H1 (cell line): ENCODE results near the gene KRTAP12-3. TPM values are rescaled to one million over a fixed set of nuclear protein-coding genes. Genes with fewer than 3 reads are reported as not detected.

Experiments
- CTCF ChIA-PET: fragments of 300-600 bp; sonication (Branson Sonifier 250); formaldehyde crosslinking; loops from one replicate; lab custom pipeline; 2021; ENCODE audit not compliant: partially characterized antibody; lab: Charles Lee
- POLR2A ChIA-PET: fragments of 300-600 bp; sonication (Branson Sonifier 250); formaldehyde crosslinking; loops from one replicate; lab custom pipeline; 2021; ENCODE audit warnings: inconsistent platforms; ENCODE audit not compliant: partially characterized antibody; lab: Charles Lee
- DNase-seq, 2 experiments: peaks; one replicate each; pipeline versions ENCODE4 v3.0.0 to v3.0.0-alpha.2; 2010 to 2022; ENCODE audit warnings: low spot score in 2 of 2, low read depth in 1 of 2, mixed read lengths in 1 of 2
- FAIRE-seq: peaks from 2 replicates; lab custom pipeline; 2011; peaks lifted over from hg19 to GRCh38; lab: Jason Lieb, UNC
- H2AFZ ChIP-seq: 2 replicates; pipeline ENCODE4 v1.8.1; 2012; ENCODE audit warnings: low read length, inconsistent platforms
- H2AK5ac ChIP-seq: 2 replicates; pipeline ENCODE4 v1.6.1; 2013; ENCODE audit warnings: low read depth, low read length
- H2BK120ac ChIP-seq: replicated peaks from 2 replicates; pipeline ENCODE3; 2013; ENCODE audit warnings: low read depth, low read length, inconsistent platforms
- H2BK12ac ChIP-seq: 2 replicates; pipeline ENCODE4 v1.6.1; 2013; ENCODE audit warnings: low read depth, low read length
- H2BK15ac ChIP-seq: 2 replicates; pipeline ENCODE4 v1.6.1; 2013; ENCODE audit warnings: low read length
- H2BK20ac ChIP-seq: 2 replicates; pipeline ENCODE4 v1.6.1; 2013; ENCODE audit warnings: low read length
- H2BK5ac ChIP-seq: 2 replicates; pipeline ENCODE4 v1.6.1; 2013; ENCODE audit warnings: low read depth, low read length
- H3K14ac ChIP-seq: 2 replicates; pipeline ENCODE4 v1.6.1; 2013; ENCODE audit warnings: inconsistent platforms; ENCODE audit not compliant: insufficient read length
- H3K18ac ChIP-seq: 2 replicates; pipeline ENCODE4 v1.6.1; 2013; ENCODE audit warnings: low read length; ENCODE audit errors: extremely low read depth
- H3K23ac ChIP-seq: 2 replicates; pipeline ENCODE4 v1.6.1; 2013; ENCODE audit warnings: inconsistent platforms; ENCODE audit not compliant: insufficient read length
- H3K23me2 ChIP-seq: 2 replicates; pipeline ENCODE4 v1.6.1; 2013; ENCODE audit warnings: low read depth, low read length
- H3K27ac ChIP-seq: 2 replicates; pipeline ENCODE4 v1.6.1; 2011; ENCODE audit warnings: low read depth, low read length, inconsistent platforms
- H3K27me3 ChIP-seq, 4 experiments: replicated peaks in 1 of 4; 1 replicate in 1 of 4; 2 replicates in 3 of 4; pipeline versions ENCODE4 v1.6.1 to v1.8.1; 2011 to 2013; ENCODE audit warnings: low read length in 3 of 4, mild to moderate bottlenecking in 3 of 4, inconsistent platforms in 2 of 4, mixed read lengths in 2 of 4, moderate library complexity in 1 of 4; ENCODE audit not compliant: control insufficient read depth in 3 of 4, insufficient read depth in 3 of 4; ENCODE audit errors: extremely low read depth in 1 of 4
- H3K36me3 ChIP-seq, 4 experiments: 2 replicates each; pipeline versions ENCODE4 v1.6.1 to v1.8.1; 2011 to 2013; ENCODE audit warnings: mild to moderate bottlenecking in 4 of 4, low read length in 3 of 4, moderate library complexity in 2 of 4, control low read depth in 1 of 4, inconsistent platforms in 1 of 4; ENCODE audit not compliant: insufficient read depth in 4 of 4, control insufficient read depth in 2 of 4
- H3K4ac ChIP-seq: replicated peaks from 2 replicates; pipeline ENCODE3; 2013; ENCODE audit warnings: low read length, low read depth, mixed read lengths, inconsistent platforms; ENCODE audit not compliant: insufficient read length
- H3K4me1 ChIP-seq, 4 experiments: replicated peaks in 1 of 4; 1 replicate in 1 of 4; 2 replicates in 3 of 4; pipeline versions ENCODE4 v1.6.1 to v1.8.1; 2011 to 2013; ENCODE audit warnings: low read length in 3 of 4, inconsistent platforms in 2 of 4, mixed read lengths in 1 of 4; ENCODE audit not compliant: insufficient read depth in 4 of 4, control insufficient read depth in 3 of 4
- H3K4me2 ChIP-seq, 2 experiments: 2 replicates each; pipeline versions ENCODE4 v1.6.1 to v1.8.1; 2011 to 2013; ENCODE audit warnings: low read depth in 2 of 2, low read length in 2 of 2, control low read depth in 1 of 2, inconsistent platforms in 1 of 2, mild to moderate bottlenecking in 1 of 2; ENCODE audit not compliant: insufficient read depth in 1 of 2
- H3K4me3 ChIP-seq, 4 experiments: fragments of 200-600, 300-600 bp in 1 of 4; sonication (generic), shearing (Covaris generic), sonication (Bioruptor Twin) in 1 of 4; 2 replicates each; pipeline versions ENCODE4 v1.5.1 to v1.8.1; 2011 to 2016; ENCODE audit warnings: low read length in 4 of 4, low read depth in 3 of 4, control low read depth in 2 of 4, inconsistent platforms in 2 of 4, mild to moderate bottlenecking in 2 of 4, mixed read lengths in 1 of 4, moderate library complexity in 1 of 4; ENCODE audit not compliant: insufficient read depth in 2 of 4; ENCODE audit errors: extremely low read depth in 1 of 4
- H3K56ac ChIP-seq: replicated peaks from 2 replicates; pipeline ENCODE3; 2013; ENCODE audit warnings: low read depth, mild to moderate bottlenecking, mixed read lengths, low read length, inconsistent platforms; ENCODE audit not compliant: insufficient read length
- H3K79me1 ChIP-seq: 2 replicates; pipeline ENCODE4 v1.6.1; 2013; ENCODE audit warnings: low read depth, low read length, control low read depth
- H3K79me2 ChIP-seq, 2 experiments: 2 replicates each; pipeline versions ENCODE4 v1.6.1 to v1.8.1; 2012 to 2013; ENCODE audit warnings: low read length in 2 of 2, mild to moderate bottlenecking in 2 of 2, inconsistent platforms in 1 of 2; ENCODE audit not compliant: insufficient read depth in 2 of 2, control insufficient read depth in 1 of 2
- H3K9ac ChIP-seq, 4 experiments: replicated peaks in 1 of 4; 1 replicate in 1 of 4; 2 replicates in 3 of 4; pipeline versions ENCODE4 v1.6.1 to v1.8.1; 2011 to 2013; ENCODE audit warnings: low read depth in 3 of 4, low read length in 3 of 4, control low read depth in 2 of 4, mild to moderate bottlenecking in 2 of 4, moderate library complexity in 2 of 4, inconsistent platforms in 1 of 4; ENCODE audit errors: extremely low read depth in 1 of 4
- H3K9me3 ChIP-seq, 2 experiments: 2 replicates each; pipeline versions ENCODE4 v1.6.1 to v1.8.1; 2012 to 2013; ENCODE audit warnings: mild to moderate bottlenecking in 2 of 2, moderate library complexity in 2 of 2, control low read depth in 1 of 2, inconsistent platforms in 1 of 2, low read depth in 1 of 2, low read length in 1 of 2, mixed read lengths in 1 of 2; ENCODE audit not compliant: insufficient read depth in 2 of 2
- H4K20me1 ChIP-seq, 2 experiments: replicated peaks in 1 of 2; 2 replicates each; pipeline versions ENCODE3 to v1.8.1; 2011 to 2013; ENCODE audit warnings: inconsistent platforms in 2 of 2, low read length in 2 of 2, mild to moderate bottlenecking in 1 of 2; ENCODE audit not compliant: insufficient read depth in 2 of 2, control insufficient read depth in 1 of 2
- H4K5ac ChIP-seq: 2 replicates; pipeline ENCODE4 v1.6.1; 2013; ENCODE audit warnings: low read length, low read depth, mixed read lengths, inconsistent platforms; ENCODE audit not compliant: insufficient read length
- H4K8ac ChIP-seq: 2 replicates; pipeline ENCODE4 v1.8.0; 2013; ENCODE audit warnings: mild to moderate bottlenecking, moderate library complexity, low read length, inconsistent platforms; ENCODE audit not compliant: insufficient read depth; ENCODE audit errors: extremely low read depth
- H4K91ac ChIP-seq: replicated peaks from 2 replicates; pipeline ENCODE3; 2013; ENCODE audit warnings: low read length, mixed read lengths, inconsistent platforms; ENCODE audit not compliant: insufficient read length
- CBX5 ChIP-seq: fragments of 300-800, 300-1000 bp; sonication (generic); IDR thresholded peaks from 2 replicates; pipeline ENCODE4 v1.7.1; 2016; ENCODE audit warnings: antibody characterized with exemption, low read length, low read depth
- HDAC6 ChIP-seq: IDR thresholded peaks from one replicate; pipeline ENCODE4 v1.7.1; 2012; ENCODE audit warnings: low read depth, mild to moderate bottlenecking, inconsistent platforms, low read length, moderate library complexity
- RAD21 ChIP-seq, 2 experiments: IDR thresholded peaks in 1 of 2; conservative IDR thresholded peaks in 1 of 2; 2 replicates each; pipeline ENCODE4 v1.6.1; 2011; ENCODE audit warnings: low read depth in 2 of 2, low read length in 2 of 2, improper control_type of control experiment in 1 of 2, inconsistent platforms in 1 of 2, mild to moderate bottlenecking in 1 of 2, moderate library complexity in 1 of 2
- RFX5 ChIP-seq: IDR thresholded peaks from 2 replicates; pipeline ENCODE4 v1.6.1; 2011; ENCODE audit warnings: low read depth, low read length, improper control_type of control experiment, borderline replicate concordance
- RXRA ChIP-seq: IDR thresholded peaks from 2 replicates; pipeline ENCODE4 v1.6.1; 2011; ENCODE audit warnings: low read depth, mild to moderate bottlenecking, low read length, moderate library complexity; ENCODE audit not compliant: insufficient read depth
- SAP30 ChIP-seq: fragments of 300-600 bp; sonication (generic); IDR thresholded peaks from 2 replicates; pipeline ENCODE4 v1.7.1; 2012; ENCODE audit warnings: low read length, moderate library complexity, mild to moderate bottlenecking, inconsistent platforms; ENCODE audit not compliant: insufficient read depth, insufficient replicate concordance
- SIN3A ChIP-seq, 2 experiments: IDR thresholded peaks in 1 of 2; conservative IDR thresholded peaks in 1 of 2; 2 replicates each; pipeline ENCODE4 v1.6.1; 2011 to 2012; ENCODE audit warnings: low read length in 2 of 2, improper control_type of control experiment in 1 of 2, low read depth in 1 of 2, mild to moderate bottlenecking in 1 of 2
- WGBS, 2 experiments: shearing (Covaris generic) in 1 of 2; methylation state at CpG; one replicate each; pipeline versions ENCODE4 v1.1.6 to v1.1.7; 2013 to 2015; ENCODE audit warnings: low lambda C conversion rate in 2 of 2, mixed read lengths in 2 of 2, inconsistent platforms in 1 of 2, low coverage in 1 of 2, missing lambda C conversion rate in 1 of 2; ENCODE audit not compliant: insufficient replicate concordance in 2 of 2, insufficient coverage in 1 of 2, insufficient read length in 1 of 2; ENCODE audit errors: extremely low coverage in 1 of 2, missing lambda C conversion rate in 1 of 2; 5-methylcytosine and 5-hydroxymethylcytosine counted together
- polyA plus RNA-seq, 7 experiments: library from polyadenylated mRNA; depleted of rRNA in 3 of 7; stranded (reverse) in 5 of 7; unstranded in 2 of 7; fragments of >200 nt in 5 of 7; fragments of 200-250 nt in 2 of 7; gene quantifications; 1 replicate in 5 of 7; 2 replicates in 1 of 7; 4 replicates in 1 of 7; pipeline versions ENCODE4 v1.2.1 to v1.2.3, GENCODE V29; 2011 to 2013; ENCODE audit warnings: missing spikeins in 2 of 7, mixed read lengths in 2 of 7
- total RNA-seq: library from RNA; stranded (reverse); fragmentation: NEBNext Ultra II Directional; extraction: Animal tissue kit (Norgen Biotek cat#: 25700); gene quantifications from 2 replicates; pipeline ENCODE4 v1.2.1, GENCODE V29; 2021

Gene KRTAP12-3
- total and polyA plus RNA-seq, 2 of the 8 experiments (the other 6 are each of a cell fraction or from before 2014, with no cell fraction given), result not detected

DNA sequence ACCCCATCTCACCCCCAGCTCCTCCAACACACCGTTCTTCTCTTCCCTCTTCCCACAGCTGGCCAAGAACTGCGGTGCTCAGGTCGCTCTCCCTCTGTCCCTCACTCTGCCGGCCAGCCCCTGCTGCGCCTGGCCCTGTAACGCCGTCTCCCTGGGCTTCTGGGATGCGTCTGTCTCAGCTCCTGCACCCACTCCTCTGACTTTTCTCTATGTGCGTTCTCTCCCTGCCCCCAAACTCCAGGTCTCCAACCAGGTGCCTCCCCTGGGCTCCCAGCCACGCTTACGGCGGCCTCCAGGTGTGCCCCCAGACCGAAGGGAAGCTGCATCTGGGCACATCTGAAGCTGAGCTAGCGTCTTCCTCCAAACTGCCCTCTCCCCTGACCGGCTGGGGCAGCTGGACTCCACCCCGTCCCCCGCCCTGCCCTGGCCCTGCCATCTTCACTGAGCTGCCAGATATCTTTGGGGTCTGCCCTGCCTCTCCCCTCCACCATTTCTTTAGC lies 41.8 kb downstream of the KRTAP12-3 start:
- Histone ChIP-seq H2AK5ac (no peak overlapping the region), H3K4me3 (no peak overlapping the region), H2BK120ac (no peak overlapping the region), H3K14ac (no peak overlapping the region), H3K18ac (peak overlapping the region; percentile 60; the same call in 1 of the 2 replicates), H2BK15ac (0 out of 2 replicates have a peak overlapping the region, but pooled peaks have one; percentile 61), H3K23ac (no peak overlapping the region), H2BK12ac (peak overlapping the region; percentile 84; the same call in 1 of the 2 replicates), H3K27ac (no peak overlapping the region), H3K9ac (no peak overlapping the region), H4K8ac (0 out of 2 replicates have a peak overlapping the region, but pooled peaks have one; percentile 66), H3K23me2 (peaks cover under 1% of the 10 kb centered on the region; the same call in 1 of the 2 replicates), H3K4ac (no peak overlapping the region), H2AFZ (no peak overlapping the region), H3K27me3 (peaks cover 0 to 2% (median 0%) of the 10 kb centered on the region in 4 experiments; a peak in 3 of 7 replicates), H2BK20ac (peak overlapping the region; percentile 80; the same call in 1 of the 2 replicates), H3K36me3 (no peaks in the 10 kb centered on the region), H3K4me1 (peaks cover 3 to 60% (median 42%) of the 10 kb centered on the region in 4 experiments), H3K9me3 (no peaks in the 10 kb centered on the region), H4K20me1 (peaks cover 0 to 2% of the 10 kb centered on the region in 2 experiments), H3K4me2 (no peak overlapping the region), H4K91ac (peak overlapping the region; percentile 81), H4K5ac (peak overlapping the region; percentile 35), H3K79me2 (no peaks in the 10 kb centered on the region), H2BK5ac (no peak overlapping the region; the same call in 1 of the 2 replicates), H3K56ac (no peak overlapping the region), H3K79me1 (peaks cover 3% of the 10 kb centered on the region; the same call in 1 of the 2 replicates)
- ChIA-PET CTCF (interaction anchor here (0.6 to 3.5 kb wide), 8 partner anchors 9 to 250 kb away, joined by 3 to 15 read pairs (median 3); partner anchors contain the start of gene KRTAP10-6), POLR2A (interaction anchor here (0.9 to 1.2 kb wide), 3 partner anchors 9 to 94 kb away, joined by 3 to 4 read pairs (median 3); no protein-coding TSS in a partner anchor)
- FAIRE-seq (no peak), DNase-seq (no peak)
- 75% methylated on average over 16 of the region's 17 CpGs; no CpG with 5 or more reads in 1 of the 2 experiments for WGBS, 2 experiments
- no peak for TF ChIP-seq SAP30
- no peak for TF ChIP-seq RAD21 (IDR thresholded peaks at IDR 0.05 in 1 of 2, conservative IDR thresholded peaks at IDR 0.05 in 1 of 2; ENCODE audit: low read depth in 2 of 2, low read length in 2 of 2)
- TF ChIP-seq RXRA, result no peak
- no peak for TF ChIP-seq CBX5
- TF ChIP-seq HDAC6, result no peak
- TF ChIP-seq RFX5, result no peak
- TF ChIP-seq SIN3A (conservative IDR thresholded peaks at IDR 0.05 in 1 of 2, IDR thresholded peaks at IDR 0.05 in 1 of 2; ENCODE audit: low read depth in 1 of 2, low read length in 2 of 2), result no peak
